Vagina (tissue), 2 donors: ENCODE results near the gene AAGAB. TPM values are rescaled to one million over a fixed set of nuclear protein-coding genes. Genes with fewer than 3 reads are reported as not detected.
"Not testable (repeated sequence)": the region's sequence is repeated elsewhere in the genome, so short reads cannot be mapped to it uniquely, and the experiment has no call there.

ENCODE experiments used
- DNase-seq, 2 donors: peaks; one replicate each; pipeline ENCODE4 v3.0.0-alpha.2; 2017; ENCODE audit errors: extremely low spot score in 2 of 2
- H3K27ac ChIP-seq: fragments of 200-600 bp; sonication (generic); one replicate; pipeline ENCODE4 v1.5.1; 2019
- H3K27me3 ChIP-seq: fragments of 200-600 bp; sonication (generic); one replicate; pipeline ENCODE4 v1.5.1; 2019
- H3K36me3 ChIP-seq, 2 donors: fragments of 200-600 bp; sonication (generic); one replicate each; pipeline ENCODE4 v1.5.1; 2017 to 2019
- H3K4me1 ChIP-seq: fragments of 200-600 bp; sonication (generic); one replicate; pipeline ENCODE4 v1.5.1; 2019
- H3K4me3 ChIP-seq, 2 donors: fragments of 200-600 bp; sonication (generic); 1 replicate in 1 of 2; 2 replicates in 1 of 2; pipeline ENCODE4 v1.5.1; 2016 to 2019
- H3K9me3 ChIP-seq: fragments of 200-600 bp; sonication (generic); one replicate; pipeline ENCODE4 v1.5.1; 2019
- CTCF ChIP-seq, 3 experiments: fragments of 450-650 bp in 2 of 3; fragments of 200-600 bp in 1 of 3; sonication (generic) in 1 of 3; IDR thresholded peaks; one replicate each; pipeline ENCODE4 v1.5.1; 2017 to 2019; ENCODE audit warnings: antibody characterized with exemption in 3 of 3, mild to moderate bottlenecking in 2 of 3, moderate library complexity in 2 of 3
- POLR2A ChIP-seq, 2 donors: fragments of 450-650 bp; IDR thresholded peaks; one replicate each; pipeline ENCODE4 v1.6.1; 2017; ENCODE audit warnings: antibody characterized with exemption in 2 of 2, mild to moderate bottlenecking in 2 of 2, moderate library complexity in 2 of 2
- POLR2AphosphoS5 ChIP-seq, 2 donors: sonication (generic); formaldehyde crosslinking; IDR thresholded peaks; one replicate each; pipeline ENCODE4 v1.9.0; 2017; ENCODE audit warnings: antibody characterized with exemption in 2 of 2, mild to moderate bottlenecking in 2 of 2, low read depth in 1 of 2; ENCODE audit not compliant: insufficient read depth in 1 of 2
- intact Hi-C: fragments of 100-400 bp; cut with DNase I; formaldehyde crosslinking; loops from one replicate; pipeline ENCODE4 v1.15.1; 2023
- total RNA-seq: library from RNA; depleted of rRNA; stranded (reverse); fragments of >200 nt; gene quantifications from one replicate; pipeline ENCODE4 v1.2.3, GENCODE V29; 2016

The AAGAB gene
- total RNA-seq, 1 donor from 2014 or later = 41.0 TPM

- Histone ChIP-seq H3K4me1 (peaks cover 46% of the 10 kb centered on the region), H3K27ac (peak overlapping the region; percentile 67), H3K36me3 (no peaks in the 10 kb centered on the region), H3K27me3 (no peaks in the 10 kb centered on the region), H3K4me3 (no peak overlapping the region), H3K9me3 (no peaks in the 10 kb centered on the region)
- intact Hi-C loops = no loop called here
- TF ChIP-seq CTCF (IDR thresholded peaks at IDR 0.05) (no peak), POLR2A (IDR thresholded peaks at IDR 0.05) (no peak), POLR2AphosphoS5 (IDR thresholded peaks at IDR 0.05; ENCODE audit: insufficient read depth in 1 of 2, low read depth in 1 of 2) (no peak)
- DNase-seq = no peak
Observed at GRCh38 chr15:67156834-67157233, 97.6 kb downstream of the AAGAB start.

- intact Hi-C loops = no loop called here
- Histone ChIP-seq H3K9me3 (no peaks in the 10 kb centered on the region), H3K27ac (no peak overlapping the region), H3K4me1 (peaks cover 46% of the 10 kb centered on the region), H3K4me3 (no peak overlapping the region), H3K27me3 (no peaks in the 10 kb centered on the region), H3K36me3 (no peaks in the 10 kb centered on the region)
- DNase-seq = no peak
- TF ChIP-seq CTCF (IDR thresholded peaks at IDR 0.05) = no peak
- no peak for TF ChIP-seq POLR2A (IDR thresholded peaks at IDR 0.05)
- TF ChIP-seq POLR2AphosphoS5 (IDR thresholded peaks at IDR 0.05; ENCODE audit: insufficient read depth in 1 of 2, low read depth in 1 of 2) = no peak
Observed at GRCh38 chr15:67156426-67156825, 98.0 kb downstream of the AAGAB start.

- no peak for TF ChIP-seq CTCF (IDR thresholded peaks at IDR 0.05)
- no peak for TF ChIP-seq POLR2AphosphoS5 (IDR thresholded peaks at IDR 0.05; ENCODE audit: insufficient read depth in 1 of 2, low read depth in 1 of 2)
- no peak for TF ChIP-seq POLR2A (IDR thresholded peaks at IDR 0.05)
- no peak for DNase-seq
- Histone ChIP-seq H3K4me1 (peaks cover 60% of the 10 kb centered on the region), H3K36me3 (no peaks in the 10 kb centered on the region), H3K4me3 (no peak overlapping the region), H3K27ac (peak overlapping the region; percentile 13), H3K9me3 (no peaks in the 10 kb centered on the region), H3K27me3 (no peaks in the 10 kb centered on the region)
- intact Hi-C loops = no loop called here
Observed at GRCh38 chr15:67154249-67154648, 100.2 kb downstream of the AAGAB start.

GRCh38 chr15:67153044-67153443 lies 101.4 kb downstream of the AAGAB start:
- intact Hi-C loops, DNase-seq, H3K36me3 ChIP-seq, H3K9me3 ChIP-seq, H3K4me3 ChIP-seq, H3K27me3 ChIP-seq, H3K27ac ChIP-seq: not testable (repeated sequence)
- H3K4me1 ChIP-seq = peaks cover 60% of the 10 kb centered on the region

- intact Hi-C loops = no loop called here
- no peaks in the 10 kb centered on the region for H3K27me3 ChIP-seq
- no peak overlapping the region for H3K27ac ChIP-seq
- DNase-seq = no peak
- H3K36me3 ChIP-seq = no peaks in the 10 kb centered on the region
- no peak for TF ChIP-seq CTCF (IDR thresholded peaks at IDR 0.05)
- TF ChIP-seq POLR2A (IDR thresholded peaks at IDR 0.05) = no peak
- TF ChIP-seq POLR2AphosphoS5 (IDR thresholded peaks at IDR 0.05; ENCODE audit: insufficient read depth in 1 of 2, low read depth in 1 of 2) = no peak
- H3K4me1 ChIP-seq = peaks cover 60% of the 10 kb centered on the region
- no peaks in the 10 kb centered on the region for H3K9me3 ChIP-seq
- H3K4me3 ChIP-seq = no peak overlapping the region
Observed at GRCh38 chr15:67152429-67152828, 102.0 kb downstream of the AAGAB start.

Other genes starting within 250 kb of the AAGAB start
- gene SMAD3, start 189.1 kb downstream of the AAGAB start, total RNA-seq = 53.5 TPM
- 1.5 TPM for gene IQCH, start 125 bp upstream of the AAGAB start, total RNA-seq